Measurements from ENCODE around the gene DGKB. TPM values are rescaled to one million over a fixed set of nuclear protein-coding genes. Genes with fewer than 3 reads are reported as not detected.

The DGKB gene
- total RNA-seq, 1 experiment from 2014 or later = not detected

DNA sequence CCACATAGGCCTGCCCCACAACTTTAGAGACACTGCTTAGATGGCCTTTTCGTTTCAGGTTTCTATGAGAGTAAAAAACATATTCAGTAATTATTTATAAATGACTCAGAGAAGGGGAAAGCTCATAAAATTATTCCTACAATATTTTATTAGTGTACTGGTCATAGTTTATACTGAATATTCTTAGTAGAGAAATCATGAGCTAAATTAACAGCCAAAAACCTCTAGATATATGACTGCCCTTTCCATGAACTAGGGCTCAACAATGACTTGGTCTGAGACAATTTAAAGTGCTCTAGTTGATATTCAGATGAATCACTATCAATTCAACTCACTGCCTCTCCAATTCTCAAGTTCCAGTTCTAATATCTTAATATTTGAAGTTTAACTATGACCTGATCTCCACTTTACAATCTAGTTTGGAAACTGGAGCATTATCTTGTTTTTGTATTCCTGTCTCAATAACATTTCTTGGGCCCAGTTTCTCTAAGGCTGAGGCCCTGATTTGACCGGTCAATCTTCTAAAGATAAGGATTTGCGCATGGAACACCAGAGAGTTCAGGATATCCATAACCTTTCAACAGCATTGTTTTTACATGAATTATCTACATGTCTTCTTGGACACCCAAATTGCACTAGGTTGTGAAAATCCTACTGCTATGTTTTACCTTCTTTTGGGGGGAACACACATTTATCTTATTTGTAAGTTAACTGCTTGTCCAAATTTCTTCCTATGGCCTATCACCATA is 141.6 kb downstream of the DGKB start:
- Mint-ChIP-seq H3K27ac (ENCODE audit: low read depth, unreplicated experiment) (no peak overlapping the region), H3K36me3 (ENCODE audit: insufficient read depth, unreplicated experiment) (no peaks in the 10 kb centered on the region)
- no peak for DNase-seq (ENCODE audit: unreplicated experiment)

DNA sequence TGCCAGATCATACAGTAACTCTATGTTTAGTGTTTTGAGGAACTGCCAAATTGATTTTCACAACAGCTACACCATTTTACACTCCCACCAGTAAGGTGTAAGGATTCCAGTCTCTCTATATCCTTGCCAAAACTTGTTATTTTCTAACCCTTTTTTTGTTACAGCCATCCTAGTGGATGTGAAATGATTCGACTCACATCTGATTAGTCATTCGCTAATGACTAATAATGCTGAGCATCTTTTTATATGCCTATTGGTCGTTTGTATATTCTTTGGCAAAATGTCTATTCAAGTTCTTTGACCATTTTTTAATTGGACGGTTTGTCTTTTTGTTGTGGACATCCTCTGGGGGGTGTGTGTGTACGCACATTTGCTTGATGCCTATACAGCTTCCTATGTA is 142.8 kb downstream of the DGKB start:
- intact Hi-C loops (cut with micrococcal nuclease) = no loop called here
- TF ChIP-seq, protein P1, sequence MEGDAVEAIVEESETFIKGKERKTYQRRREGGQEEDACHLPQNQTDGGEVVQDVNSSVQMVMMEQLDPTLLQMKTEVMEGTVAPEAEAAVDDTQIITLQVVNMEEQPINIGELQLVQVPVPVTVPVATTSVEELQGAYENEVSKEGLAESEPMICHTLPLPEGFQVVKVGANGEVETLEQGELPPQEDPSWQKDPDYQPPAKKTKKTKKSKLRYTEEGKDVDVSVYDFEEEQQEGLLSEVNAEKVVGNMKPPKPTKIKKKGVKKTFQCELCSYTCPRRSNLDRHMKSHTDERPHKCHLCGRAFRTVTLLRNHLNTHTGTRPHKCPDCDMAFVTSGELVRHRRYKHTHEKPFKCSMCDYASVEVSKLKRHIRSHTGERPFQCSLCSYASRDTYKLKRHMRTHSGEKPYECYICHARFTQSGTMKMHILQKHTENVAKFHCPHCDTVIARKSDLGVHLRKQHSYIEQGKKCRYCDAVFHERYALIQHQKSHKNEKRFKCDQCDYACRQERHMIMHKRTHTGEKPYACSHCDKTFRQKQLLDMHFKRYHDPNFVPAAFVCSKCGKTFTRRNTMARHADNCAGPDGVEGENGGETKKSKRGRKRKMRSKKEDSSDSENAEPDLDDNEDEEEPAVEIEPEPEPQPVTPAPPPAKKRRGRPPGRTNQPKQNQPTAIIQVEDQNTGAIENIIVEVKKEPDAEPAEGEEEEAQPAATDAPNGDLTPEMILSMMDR (IDR thresholded peaks at IDR 0.05; ENCODE audit: unreplicated experiment) = no peak
- Mint-ChIP-seq H3K4me1 (ENCODE audit: insufficient read depth, unreplicated experiment) (peaks cover under 1% of the 10 kb centered on the region), H3K9me3 (ENCODE audit: unreplicated experiment) (no peaks in the 10 kb centered on the region), H3K27me3 (ENCODE audit: insufficient read depth, unreplicated experiment) (peaks cover 11% of the 10 kb centered on the region), H3K27ac (ENCODE audit: low read depth, unreplicated experiment) (no peak overlapping the region), H3K36me3 (ENCODE audit: insufficient read depth, unreplicated experiment) (no peaks in the 10 kb centered on the region), H3K4me3 (ENCODE audit: unreplicated experiment) (no peak overlapping the region)
- BruUV-seq (replicated peaks) = no TSS peak
- POLR2A ChIA-PET = interaction anchor here (0.6 kb wide), 1 partner anchor 137 kb away, joined by 3 read pairs; no protein-coding TSS in a partner anchor
- CTCF ChIA-PET = interaction anchor here (0.9 kb wide), 1 partner anchor 21 kb away, joined by 3 read pairs; no protein-coding TSS in a partner anchor
- DNase-seq (ENCODE audit: unreplicated experiment) = no peak

More for the DNA sequence above, 141.6 kb downstream of the DGKB start:
- TF ChIP-seq, protein P1 (IDR thresholded peaks at IDR 0.05; ENCODE audit: unreplicated experiment) = no peak
- H3K9me3 Mint-ChIP-seq (ENCODE audit: unreplicated experiment) = no peaks in the 10 kb centered on the region
- H3K27me3 Mint-ChIP-seq (ENCODE audit: insufficient read depth, unreplicated experiment) = peaks cover 18% of the 10 kb centered on the region
- ChIA-PET POLR2A (no interaction called here), CTCF (no interaction called here)
- intact Hi-C loops (cut with micrococcal nuclease) = no loop called here
- no TSS peak for BruUV-seq (replicated peaks)
- no peak overlapping the region for H3K4me3 Mint-ChIP-seq (ENCODE audit: unreplicated experiment)
- no peaks in the 10 kb centered on the region for H3K4me1 Mint-ChIP-seq (ENCODE audit: insufficient read depth, unreplicated experiment)

DNA sequence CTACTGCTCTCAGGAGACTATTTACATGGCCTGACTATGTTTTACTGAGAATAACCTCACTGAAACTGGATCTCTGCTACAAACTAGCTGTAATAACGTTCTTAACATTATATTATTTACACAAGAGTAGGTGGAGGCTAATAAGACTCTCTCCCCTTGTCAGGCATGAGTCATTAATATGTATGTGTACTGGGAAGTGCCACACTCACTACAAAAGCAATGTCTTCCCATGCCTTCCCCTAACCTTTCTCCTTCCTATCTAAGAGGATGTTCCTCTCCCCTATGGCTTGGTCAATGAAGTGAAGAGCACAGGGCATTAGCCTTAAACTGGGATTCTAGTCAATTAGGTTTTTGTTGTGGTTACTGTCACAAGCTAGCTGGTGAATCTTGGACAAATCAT is 147.9 kb downstream of the DGKB start:
- DNase-seq (ENCODE audit: unreplicated experiment) = peak; percentile 5
- H3K27me3 Mint-ChIP-seq (ENCODE audit: insufficient read depth, unreplicated experiment) = no peaks in the 10 kb centered on the region
- no peak overlapping the region for H3K4me3 Mint-ChIP-seq (ENCODE audit: unreplicated experiment)
- intact Hi-C loops (cut with micrococcal nuclease) = no loop called here
- H3K27ac Mint-ChIP-seq (ENCODE audit: low read depth, unreplicated experiment) = no peak overlapping the region
- POLR2A ChIA-PET = no interaction called here
- peaks cover 5% of the 10 kb centered on the region for H3K4me1 Mint-ChIP-seq (ENCODE audit: insufficient read depth, unreplicated experiment)
- BruUV-seq (replicated peaks) = no TSS peak
- H3K9me3 Mint-ChIP-seq (ENCODE audit: unreplicated experiment) = no peaks in the 10 kb centered on the region
- no peaks in the 10 kb centered on the region for H3K36me3 Mint-ChIP-seq (ENCODE audit: insufficient read depth, unreplicated experiment)
- TF ChIP-seq, protein P1 (IDR thresholded peaks at IDR 0.05; ENCODE audit: unreplicated experiment) = no peak
- CTCF ChIA-PET = interaction anchor here (1.1 kb wide), 1 partner anchor 9 kb away, joined by 3 read pairs; no protein-coding TSS in a partner anchor

DNA sequence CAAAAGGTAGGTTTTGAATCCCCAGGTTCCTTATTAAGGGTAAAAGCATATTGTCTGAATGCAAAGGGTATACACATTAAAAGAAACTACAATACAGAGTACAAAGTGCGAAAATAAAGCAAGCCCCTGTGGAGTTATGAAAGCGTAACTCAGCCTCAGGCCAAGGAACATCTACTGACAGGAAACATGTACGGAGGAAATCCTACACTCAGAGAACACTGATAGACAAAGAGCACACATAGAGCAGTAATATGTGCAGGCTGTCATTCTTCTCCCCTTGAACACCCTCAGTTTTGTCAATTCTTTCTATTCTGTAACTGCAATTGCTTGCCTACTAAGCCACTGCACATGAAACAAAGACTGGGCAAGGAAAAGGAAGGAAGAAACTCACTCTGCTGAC is 150.2 kb downstream of the DGKB start:
- Mint-ChIP-seq H3K27me3 (ENCODE audit: insufficient read depth, unreplicated experiment) (no peaks in the 10 kb centered on the region), H3K4me1 (ENCODE audit: insufficient read depth, unreplicated experiment) (peaks cover 16% of the 10 kb centered on the region), H3K27ac (ENCODE audit: low read depth, unreplicated experiment) (no peak overlapping the region), H3K36me3 (ENCODE audit: insufficient read depth, unreplicated experiment) (no peaks in the 10 kb centered on the region), H3K4me3 (ENCODE audit: unreplicated experiment) (no peak overlapping the region), H3K9me3 (ENCODE audit: unreplicated experiment) (no peaks in the 10 kb centered on the region)
- intact Hi-C loops (cut with micrococcal nuclease) = no loop called here
- TF ChIP-seq, protein P1 (IDR thresholded peaks at IDR 0.05; ENCODE audit: unreplicated experiment) = no peak
- no peak for DNase-seq (ENCODE audit: unreplicated experiment)
- BruUV-seq (replicated peaks) = no TSS peak
- ChIA-PET CTCF (no interaction called here), POLR2A (no interaction called here)

All from MCF 10A (cell line).